ENCODE data around the gene HDAC1.

- no peak for TF ChIP-seq CTCF (IDR thresholded peaks at IDR 0.05; ENCODE audit: insufficient read depth, low read length, poor library complexity, severe bottlenecking)
- no peak for TF ChIP-seq EZH2phosphoT487 (conservative IDR thresholded peaks at IDR 0.05; ENCODE audit: low read length)
Observed at GRCh38 chr1:32274646-32275340, 17.1 kb upstream of the HDAC1 start.
